Heart left ventricle (tissue), 16 donors: Measurements from ENCODE around the gene SKI. TPM values are rescaled to one million over a fixed set of nuclear protein-coding genes. Genes with fewer than 3 reads are reported as not detected.
"Not testable (repeated sequence)": the region's sequence is repeated elsewhere in the genome, so short reads cannot be mapped to it uniquely, and the experiment has no call there.

ENCODE experiments used
- ATAC-seq, 4 donors: fragments of 200-7000 bp; cut with Tn5 transposase; one replicate each; pipeline ENCODE4 v1.9.1; 2020 to 2022; ENCODE audit warnings: moderate library complexity in 4 of 4, mild to moderate bottlenecking in 3 of 4, moderate number of reproducible peaks in 1 of 4
- DNase-seq, 5 donors: peaks; one replicate each; pipeline ENCODE4 v3.0.0-alpha.2; 2020
- H3K27ac ChIP-seq, 12 donors: fragments of 200-600 bp; sonication (generic) in 4 of 12; one replicate each; pipeline versions ENCODE4 v1.5.0 to v1.8.0; 2016 to 2022; ENCODE audit warnings: mild to moderate bottlenecking in 2 of 12
- H3K27me3 ChIP-seq, 9 donors: fragments of 200-600 bp; sonication (generic) in 2 of 9; one replicate each; pipeline versions ENCODE4 v1.5.1 to v1.8.0; 2016 to 2022; ENCODE audit warnings: mild to moderate bottlenecking in 3 of 9
- H3K36me3 ChIP-seq, 9 donors: fragments of 200-600 bp; sonication (generic) in 2 of 9; one replicate each; pipeline versions ENCODE4 v1.5.0 to v1.8.0; 2018 to 2022; ENCODE audit warnings: mild to moderate bottlenecking in 2 of 9
- H3K4me1 ChIP-seq, 12 donors: fragments of 200-600 bp; sonication (generic) in 4 of 12; one replicate each; pipeline versions ENCODE4 v1.5.0 to v1.8.0; 2016 to 2022; ENCODE audit warnings: mild to moderate bottlenecking in 3 of 12
- H3K4me3 ChIP-seq, 12 donors: fragments of 200-600 bp; sonication (generic) in 4 of 12; one replicate each; pipeline versions ENCODE4 v1.5.0 to v1.8.0; 2017 to 2022; ENCODE audit warnings: mild to moderate bottlenecking in 9 of 12, moderate library complexity in 4 of 12
- H3K9me3 ChIP-seq, 12 donors: fragments of 200-600 bp; sonication (generic) in 4 of 12; one replicate each; pipeline versions ENCODE4 v1.5.0 to v1.8.0; 2016 to 2022; ENCODE audit warnings: mild to moderate bottlenecking in 1 of 12
- CTCF ChIP-seq, 12 donors: fragments of 200-600 bp; sonication (generic) in 4 of 12; IDR thresholded peaks; one replicate each; pipeline versions ENCODE4 v1.5.0 to v1.8.0; 2018 to 2022; ENCODE audit warnings: antibody characterized with exemption in 12 of 12, mild to moderate bottlenecking in 5 of 12
- POLR2A ChIP-seq, 2 donors: fragments of 450-650 bp; IDR thresholded peaks; one replicate each; pipeline ENCODE4 v1.6.1; 2017; ENCODE audit warnings: antibody characterized with exemption in 2 of 2, mild to moderate bottlenecking in 2 of 2, moderate library complexity in 2 of 2
- WGBS, 4 donors: extraction: QIAGEN DNeasy Blood & Tissue Kit in 2 of 4; methylation state at CpG; one replicate each; pipeline versions ENCODE4 v1.1.5 to v1.1.7; 2013 to 2018; 5-methylcytosine and 5-hydroxymethylcytosine counted together
- intact Hi-C, 10 donors: fragments of 100-400 bp; cut with DNase I; formaldehyde crosslinking; loops; one replicate each; pipeline versions ENCODE4 v1.11.1 to v1.14.2; 2022
- polyA plus RNA-seq, 2 donors: library from polyadenylated mRNA; stranded (reverse); fragments of 200-250 nt; gene quantifications; one replicate each; pipeline ENCODE4 v1.2.3, GENCODE V29; 2013
- total RNA-seq, 9 donors: library from RNA; depleted of rRNA in 2 of 9; stranded (reverse); fragments of >200 nt in 2 of 9; fragmentation: NEBNext Ultra II Directional in 3 of 9; extraction: Animal tissue kit (Norgen Biotek cat#: 25700) in 3 of 9; gene quantifications; one replicate each; pipeline versions ENCODE4 v1.1.0 to v1.2.4, GENCODE V29; 2016 to 2023
- donor health status: ischemic (EF 13 %, LVEDD 7.1; RV severe dilation, severe dysfunction).
- donor health status: healthy with polysubstance abuse.
- donor health status: DM: no; HTN: yes; CAD: no.
- donor health status: DM: no; HTN: no; CAD: no.
- donor health status: ischemic (EF 25% LVEDD 6.9; RV normal size, moderate dysfunction).
- donor health status: ischemic (EF 25% LVEDD 5.7; RV mildly dilated, moderate dysfunction).
- donor health status: healthy.
- donor health status: DM: yes; HTN: yes; CAD: no.
- donor health status: ischemic (EF 35%, LVEDD 5.7; RV mildly dilated, moderate dysfunction).
- donor health status: nonischemic (EF 11% LVEDD 7.7; RV severe dilation, severe dysfunction).
- donor health status: DM: yes; HTN: yes; CAD: no.
- donor health status: PGD.
- donor health status: ischemic (EF 29% LVEDD 5.4; RV normal size, mild dysfunction).
- donor health status: nonischemic (EF 23%, LVEDD 6.1; RV moderate dilation, normal function).

Gene SKI
- total and polyA plus RNA-seq, 11 donors: 16.9 to 52.7 (median 38.9) TPM

- WGBS, 4 donors: 54 to 69% (median 58%) methylated on average over 23 of the region's 23 CpGs
- intact Hi-C loops: loop anchor here in 2 of 10 donors (5.0 to 10.0 kb wide), 2 partner anchors 49 to 62 kb away; no protein-coding TSS in a partner anchor
- ATAC-seq: no peak
- Histone ChIP-seq H3K4me3 (no peak overlapping the region), H3K27ac (peak overlapping the region in 4 of 12 donors; percentile 3 to 46 (median 30)), H3K9me3 (no peaks in the 10 kb centered on the region), H3K4me1 (peaks cover 14 to 96% (median 75%) of the 10 kb centered on the region in 12 donors), H3K27me3 (no peaks in the 10 kb centered on the region), H3K36me3 (peaks cover 0 to 11% (median 0%) of the 10 kb centered on the region in 9 donors)
- TF ChIP-seq POLR2A (IDR thresholded peaks at IDR 0.05) (no peak), CTCF (IDR thresholded peaks at IDR 0.05) (no peak)
- no peak for DNase-seq
These were observed 66.1 kb downstream of the SKI start for GRCh38 chr1:2294033-2294724.

GRCh38 chr1:2294725-2295078 lies 66.6 kb downstream of the SKI start:
- Histone ChIP-seq H3K27ac (peak overlapping the region in 3 of 12 donors; percentile 3 to 46 (median 24)), H3K4me1 (peaks cover 17 to 96% (median 76%) of the 10 kb centered on the region in 12 donors), H3K4me3 (no peak overlapping the region), H3K27me3 (no peaks in the 10 kb centered on the region), H3K9me3 (no peaks in the 10 kb centered on the region), H3K36me3 (peaks cover 0 to 11% (median 0%) of the 10 kb centered on the region in 9 donors)
- ATAC-seq (no peak), DNase-seq (no peak)
- TF ChIP-seq POLR2A (IDR thresholded peaks at IDR 0.05): no peak
- TF ChIP-seq CTCF (IDR thresholded peaks at IDR 0.05): no peak
- intact Hi-C loops: loop anchor here in 3 of 10 donors (5.0 to 10.0 kb wide), 3 partner anchors 50 to 62 kb away; no protein-coding TSS in a partner anchor
- 78 to 87% (median 80%) methylated on average over 5 of the region's 5 CpGs for WGBS, 4 donors

GRCh38 chr1:2295526-2295925 lies 67.4 kb downstream of the SKI start:
- Histone ChIP-seq H3K36me3 (peaks cover 0 to 11% (median 0%) of the 10 kb centered on the region in 9 donors), H3K27ac (no peak overlapping the region), H3K9me3 (no peaks in the 10 kb centered on the region), H3K4me1 (peaks cover 17 to 96% (median 76%) of the 10 kb centered on the region in 12 donors), H3K4me3 (no peak overlapping the region), H3K27me3 (no peaks in the 10 kb centered on the region)
- intact Hi-C loops: loop anchor here in 2 of 10 donors (5.0 to 10.0 kb wide), 2 partner anchors 51 to 53 kb away; no protein-coding TSS in a partner anchor
- ATAC-seq: no peak
- 91 to 93% (median 92%) methylated on average over 13 of the region's 13 CpGs for WGBS, 4 donors
- TF ChIP-seq CTCF (IDR thresholded peaks at IDR 0.05) (no peak), POLR2A (IDR thresholded peaks at IDR 0.05) (no peak)
- DNase-seq: no peak

GRCh38 chr1:2296211-2296610 lies 68.1 kb downstream of the SKI start:
- H3K36me3 ChIP-seq: peaks cover 0 to 11% (median 0%) of the 10 kb centered on the region in 9 donors
- peaks cover 23 to 96% (median 77%) of the 10 kb centered on the region in 12 donors for H3K4me1 ChIP-seq
- not testable (repeated sequence) for H3K4me3 ChIP-seq, H3K27ac ChIP-seq, ATAC-seq, H3K9me3 ChIP-seq, DNase-seq, H3K27me3 ChIP-seq
- intact Hi-C loops: loop anchor here in 2 of 10 donors (5.0 to 10.0 kb wide), 2 partner anchors 51 to 54 kb away; no protein-coding TSS in a partner anchor
- 81 to 93% (median 87%) methylated on average over 9 of the region's 9 CpGs for WGBS, 4 donors
